H9 (cell line): ENCODE results near the gene HSPG2. TPM values are rescaled to one million over a fixed set of nuclear protein-coding genes. Genes with fewer than 3 reads are reported as not detected.

Source experiments
- DNase-seq: peaks from one replicate; pipeline ENCODE4 v3.0.0-alpha.2; 2017
- H2AFZ ChIP-seq: one replicate; pipeline ENCODE4 v1.6.1; 2013; ENCODE audit warnings: mild to moderate bottlenecking, low read length, control low read depth, moderate library complexity
- H2AK5ac ChIP-seq: 2 replicates; pipeline ENCODE4 v1.6.1; 2013; ENCODE audit warnings: low read length, control low read depth, mixed read lengths; ENCODE audit not compliant: insufficient read length
- H2BK120ac ChIP-seq: one replicate; pipeline ENCODE4 v1.6.1; 2013; ENCODE audit warnings: low read depth, mild to moderate bottlenecking, low read length, control low read depth, inconsistent platforms; ENCODE audit not compliant: poor library complexity, severe bottlenecking
- H2BK12ac ChIP-seq: 2 replicates; pipeline ENCODE4 v1.6.1; 2013; ENCODE audit warnings: low read length, control low read depth, mixed read lengths, low read depth; ENCODE audit not compliant: insufficient read length
- H2BK15ac ChIP-seq: 2 replicates; pipeline ENCODE4 v1.6.1; 2013; ENCODE audit warnings: low read depth, low read length, control low read depth
- H2BK20ac ChIP-seq: one replicate; pipeline ENCODE4 v1.6.1; 2013; ENCODE audit warnings: low read depth, mild to moderate bottlenecking, low read length, control low read depth, inconsistent platforms; ENCODE audit not compliant: poor library complexity, severe bottlenecking
- H2BK5ac ChIP-seq: 2 replicates; pipeline ENCODE4 v1.6.1; 2013; ENCODE audit warnings: low read length, control low read depth, mixed read lengths; ENCODE audit not compliant: insufficient read length
- H3K14ac ChIP-seq: 2 replicates; pipeline ENCODE4 v1.6.1; 2013; ENCODE audit warnings: low read length, control low read depth; ENCODE audit not compliant: insufficient read depth
- H3K18ac ChIP-seq: 2 replicates; pipeline ENCODE4 v1.6.1; 2013; ENCODE audit warnings: low read depth, mild to moderate bottlenecking, mixed read lengths, low read length, control low read depth; ENCODE audit not compliant: insufficient read length
- H3K23ac ChIP-seq: 2 replicates; pipeline ENCODE4 v1.6.1; 2013; ENCODE audit warnings: low read length, control low read depth, mixed read lengths, low read depth; ENCODE audit not compliant: insufficient read length
- H3K23me2 ChIP-seq: 2 replicates; pipeline ENCODE4 v1.6.1; 2013; ENCODE audit warnings: low read depth, mild to moderate bottlenecking, mixed read lengths, low read length, control low read depth; ENCODE audit not compliant: insufficient read length, poor library complexity, severe bottlenecking
- H3K27ac ChIP-seq: 2 replicates; pipeline ENCODE4 v1.5.1; 2013; ENCODE audit warnings: low read length, control low read depth, mixed read lengths, low read depth; ENCODE audit not compliant: insufficient read length
- H3K27me3 ChIP-seq: 2 replicates; pipeline ENCODE4 v1.6.1; 2013; ENCODE audit warnings: low read length, control low read depth, inconsistent platforms; ENCODE audit not compliant: insufficient read depth
- H3K4ac ChIP-seq: 2 replicates; pipeline ENCODE4 v1.6.1; 2013; ENCODE audit warnings: low read depth, mild to moderate bottlenecking, control low read depth, inconsistent platforms, low read length, moderate library complexity
- H3K4me1 ChIP-seq: 2 replicates; pipeline ENCODE4 v1.6.1; 2013; ENCODE audit warnings: low read length, control low read depth, inconsistent platforms; ENCODE audit not compliant: insufficient read depth
- H3K4me2 ChIP-seq: 2 replicates; pipeline ENCODE4 v1.6.1; 2013; ENCODE audit warnings: low read length, control low read depth, mixed read lengths; ENCODE audit not compliant: insufficient read length, insufficient read depth
- H3K56ac ChIP-seq: 2 replicates; pipeline ENCODE4 v1.6.1; 2013; ENCODE audit warnings: low read depth, mild to moderate bottlenecking, mixed read lengths, low read length, control low read depth; ENCODE audit not compliant: insufficient read length
- H3K79me1 ChIP-seq: 2 replicates; pipeline ENCODE4 v1.6.1; 2013; ENCODE audit warnings: low read depth, mild to moderate bottlenecking, moderate library complexity, low read length, control low read depth, inconsistent platforms; ENCODE audit not compliant: insufficient read depth, poor library complexity, severe bottlenecking
- H3K79me2 ChIP-seq: 2 replicates; pipeline ENCODE4 v1.6.1; 2013; ENCODE audit warnings: low read length, control low read depth, inconsistent platforms; ENCODE audit not compliant: insufficient read depth
- H3K9ac ChIP-seq: 2 replicates; pipeline ENCODE4 v1.6.1; 2013; ENCODE audit warnings: low read length, control low read depth, mixed read lengths; ENCODE audit not compliant: insufficient read length; ENCODE audit errors: extremely low read depth
- H3K9me3 ChIP-seq: one replicate; pipeline ENCODE4 v1.6.1; 2013; ENCODE audit warnings: low read depth, low read length, inconsistent platforms; ENCODE audit not compliant: control insufficient read depth
- H3T11ph ChIP-seq: one replicate; pipeline ENCODE4 v1.6.1; 2013; ENCODE audit warnings: mild to moderate bottlenecking, low read length, control low read depth, inconsistent platforms
- H4K20me1 ChIP-seq: one replicate; pipeline ENCODE4 v1.6.1; 2013; ENCODE audit not compliant: control insufficient read depth, insufficient read length, insufficient read depth
- H4K5ac ChIP-seq: 2 replicates; pipeline ENCODE4 v1.6.1; 2013; ENCODE audit warnings: low read depth, mild to moderate bottlenecking, mixed read lengths, low read length, control low read depth; ENCODE audit not compliant: insufficient read length
- H4K8ac ChIP-seq: replicated peaks from 2 replicates; pipeline ENCODE4 v1.6.1; 2013; ENCODE audit warnings: low read length, control low read depth, mixed read lengths, low read depth; ENCODE audit not compliant: insufficient read length
- H4K91ac ChIP-seq: 2 replicates; pipeline ENCODE4 v1.6.1; 2013; ENCODE audit warnings: low read depth, mild to moderate bottlenecking, moderate library complexity, mixed read lengths, low read length, control low read depth; ENCODE audit not compliant: insufficient read length
- H3K27ac Mint-ChIP-seq, 3 experiments: 2 replicates in 2 of 3; 3 replicates in 1 of 3; pipeline ENCODE4 v1.8.0; 2020 to 2021; ENCODE audit warnings: mixed read lengths in 3 of 3, mild to moderate bottlenecking in 1 of 3, moderate library complexity in 1 of 3
- H3K27me3 Mint-ChIP-seq: 2 replicates; pipeline ENCODE4 v1.8.0; 2021; ENCODE audit warnings: low read depth, mild to moderate bottlenecking, moderate library complexity, mixed read lengths
- H3K36me3 Mint-ChIP-seq, 3 experiments: 2 replicates in 2 of 3; 3 replicates in 1 of 3; pipeline ENCODE4 v1.8.0; 2020 to 2021; ENCODE audit warnings: low read depth in 3 of 3, mixed read lengths in 3 of 3; ENCODE audit not compliant: insufficient read depth in 1 of 3
- H3K4me1 Mint-ChIP-seq, 2 experiments: 2 replicates each; pipeline ENCODE4 v1.8.0; 2020; ENCODE audit warnings: mixed read lengths in 2 of 2
- H3K4me3 Mint-ChIP-seq, 2 experiments: 2 replicates in 1 of 2; 3 replicates in 1 of 2; pipeline ENCODE4 v1.8.0; 2020 to 2021; ENCODE audit warnings: mild to moderate bottlenecking in 2 of 2, mixed read lengths in 2 of 2, moderate library complexity in 1 of 2
- H3K9me3 Mint-ChIP-seq, 2 experiments: 2 replicates in 1 of 2; 3 replicates in 1 of 2; pipeline ENCODE4 v1.8.0; 2020; ENCODE audit warnings: mild to moderate bottlenecking in 2 of 2, mixed read lengths in 2 of 2, moderate library complexity in 1 of 2
- CTCF ChIP-seq: fragments of 200-600 bp; sonication (generic); conservative IDR thresholded peaks from 3 replicates; pipeline ENCODE4 v1.8.0; 2021; ENCODE audit warnings: antibody characterized with exemption, mild to moderate bottlenecking
- WGBS: extraction: QIAGEN DNeasy Blood & Tissue Kit; methylation state at CpG from one replicate; pipeline ENCODE4 v1.1.7; 2013; ENCODE audit warnings: missing lambda C conversion rate, low lambda C conversion rate, mixed read lengths; ENCODE audit not compliant: insufficient read length; ENCODE audit errors: extremely low coverage; 5-methylcytosine and 5-hydroxymethylcytosine counted together
- total RNA-seq: library from RNA; stranded (reverse); gene quantifications from 2 replicates; pipeline ENCODE4 v1.2.1, GENCODE V29; 2021

The HSPG2 gene
- total RNA-seq, 1 experiment from 2014 or later, result 90.0 TPM

- Histone ChIP-seq H3K4me1 (peaks cover 6% of the 10 kb centered on the region; the same call in 1 of the 2 replicates), H4K20me1 (no peaks in the 10 kb centered on the region), H3K9me3 (no peaks in the 10 kb centered on the region), H3K23ac (no peak overlapping the region), H2BK20ac (no peak overlapping the region), H2BK5ac (no peak overlapping the region), H3K9ac (no peak overlapping the region), H3K4ac (no peak overlapping the region), H3K56ac (no peak overlapping the region), H4K5ac (no peak overlapping the region), H2AFZ (no peak overlapping the region), H3K27ac (no peak overlapping the region), H2BK15ac (no peak overlapping the region), H2BK120ac (no peak overlapping the region), H3K79me2 (peaks cover 2% of the 10 kb centered on the region; the same call in 1 of the 2 replicates), H2BK12ac (no peak overlapping the region), H3K4me2 (no peak overlapping the region), H3T11ph (no peak overlapping the region), H3K79me1 (no peaks in the 10 kb centered on the region), H3K14ac (no peak overlapping the region), H4K8ac (no peak overlapping the region), H4K91ac (no peak overlapping the region), H3K23me2 (peaks cover 14% of the 10 kb centered on the region), H3K18ac (no peak overlapping the region), H2AK5ac (no peak overlapping the region), H3K27me3 (no peaks in the 10 kb centered on the region)
- Mint-ChIP-seq H3K27me3 (peaks cover 2% of the 10 kb centered on the region; the same call in 1 of the 2 replicates), H3K36me3 (no peaks in the 10 kb centered on the region), H3K27ac (no peak overlapping the region; a peak in 1 of 7 replicates), H3K9me3 (no peaks in the 10 kb centered on the region; a peak in 1 of 5 replicates), H3K4me3 (no peak overlapping the region), H3K4me1 (peaks cover 56 to 62% of the 10 kb centered on the region in 2 experiments)
- WGBS, result no CpG with 5 or more reads among the region's 9 CpGs
- peak; percentile 23; the same call in 2 of the 3 replicates for TF ChIP-seq CTCF
- no peak for DNase-seq
Measured at GRCh38 chr1:21939650-21940374, 2.7 kb upstream of the HSPG2 start.
